Skeletal muscle tissue (tissue), 4 donors: ENCODE measurements around the gene UBE2J1. TPM values are rescaled to one million over a fixed set of nuclear protein-coding genes. Genes with fewer than 3 reads are reported as not detected.

ENCODE experiments used
- H3K27ac ChIP-seq: one replicate; pipeline ENCODE4 v1.7.0; 2013; ENCODE audit warnings: mild to moderate bottlenecking, low read depth, low read length, inconsistent platforms
- H3K27me3 ChIP-seq, 3 donors: one replicate each; pipeline ENCODE4 v1.7.0; 2013; ENCODE audit warnings: low read length in 3 of 3; ENCODE audit not compliant: control insufficient read depth in 3 of 3, insufficient read depth in 3 of 3
- H3K36me3 ChIP-seq, 3 donors: one replicate each; pipeline ENCODE4 v1.7.0; 2013; ENCODE audit warnings: low read length in 3 of 3; ENCODE audit not compliant: control insufficient read depth in 3 of 3, insufficient read depth in 3 of 3
- H3K4me1 ChIP-seq, 3 donors: one replicate each; pipeline ENCODE4 v1.7.0; 2013; ENCODE audit warnings: low read length in 3 of 3, mild to moderate bottlenecking in 3 of 3; ENCODE audit not compliant: control insufficient read depth in 3 of 3, insufficient read depth in 3 of 3
- H3K4me3 ChIP-seq, 3 donors: one replicate each; pipeline ENCODE4 v1.7.0; 2013; ENCODE audit warnings: low read length in 3 of 3
- H3K9ac ChIP-seq, 3 donors: one replicate each; pipeline ENCODE4 v1.7.0; 2013; ENCODE audit warnings: low read length in 3 of 3, mild to moderate bottlenecking in 3 of 3, moderate library complexity in 2 of 3, low read depth in 1 of 3
- H3K9me3 ChIP-seq, 3 donors: one replicate each; pipeline ENCODE4 v1.7.0; 2013; ENCODE audit warnings: low read length in 3 of 3; ENCODE audit not compliant: control insufficient read depth in 3 of 3
- total RNA-seq: library from RNA; depleted of rRNA; stranded (reverse); fragments of >200 nt; gene quantifications from one replicate; pipeline ENCODE4 v1.2.3, GENCODE V29; 2014
- donor health status: Osteomylitis.

Gene UBE2J1
- total RNA-seq, 1 donor from 2014 or later = 28.2 TPM

- H3K9ac ChIP-seq = no peak overlapping the region
- no peaks in the 10 kb centered on the region for H3K27me3 ChIP-seq
- peaks cover 28 to 57% (median 35%) of the 10 kb centered on the region in 3 donors for H3K4me1 ChIP-seq
- peak overlapping the region; percentile 52 for H3K27ac ChIP-seq
- H3K9me3 ChIP-seq = no peaks in the 10 kb centered on the region
- H3K4me3 ChIP-seq = no peak overlapping the region
- H3K36me3 ChIP-seq = peaks cover 0 to 3% (median 3%) of the 10 kb centered on the region in 3 donors
Measured at GRCh38 chr6:89386917-89387491, 34.5 kb upstream of the UBE2J1 start.

GRCh38 chr6:89385846-89386245 is 33.3 kb upstream of the UBE2J1 start:
- peaks cover 28 to 57% (median 35%) of the 10 kb centered on the region in 3 donors for H3K4me1 ChIP-seq
- no peaks in the 10 kb centered on the region for H3K9me3 ChIP-seq
- H3K27me3 ChIP-seq = no peaks in the 10 kb centered on the region
- peak overlapping the region in 2 of 3 donors; percentile 17 to 33 for H3K9ac ChIP-seq
- H3K36me3 ChIP-seq = peaks cover 0 to 3% (median 3%) of the 10 kb centered on the region in 3 donors
- H3K27ac ChIP-seq = peak overlapping the region; percentile 79
- no peak overlapping the region for H3K4me3 ChIP-seq

GRCh38 chr6:89385156-89385667 is 32.7 kb upstream of the UBE2J1 start:
- H3K9ac ChIP-seq = no peak overlapping the region
- H3K27me3 ChIP-seq = no peaks in the 10 kb centered on the region
- H3K4me3 ChIP-seq = no peak overlapping the region
- peaks cover 0 to 3% (median 3%) of the 10 kb centered on the region in 3 donors for H3K36me3 ChIP-seq
- no peaks in the 10 kb centered on the region for H3K9me3 ChIP-seq
- H3K27ac ChIP-seq = peak overlapping the region; percentile 79
- H3K4me1 ChIP-seq = peaks cover 28 to 58% (median 37%) of the 10 kb centered on the region in 3 donors

- Histone ChIP-seq H3K27me3 (no peaks in the 10 kb centered on the region), H3K27ac (no peak overlapping the region), H3K4me3 (no peak overlapping the region)
Measured at GRCh38 chr6:89381031-89381430, 28.5 kb upstream of the UBE2J1 start.

GRCh38 chr6:89379281-89379680 is 26.8 kb upstream of the UBE2J1 start:
- Histone ChIP-seq H3K4me1 (peaks cover 18 to 51% (median 34%) of the 10 kb centered on the region in 3 donors), H3K9ac (no peak overlapping the region), H3K4me3 (no peak overlapping the region), H3K9me3 (no peaks in the 10 kb centered on the region), H3K36me3 (peaks cover 0 to 9% (median 4%) of the 10 kb centered on the region in 3 donors), H3K27me3 (no peaks in the 10 kb centered on the region), H3K27ac (no peak overlapping the region)

More at GRCh38 chr6:89381031-89381430, 28.5 kb upstream of the UBE2J1 start:
- Histone ChIP-seq H3K36me3 (peaks cover 0 to 9% (median 6%) of the 10 kb centered on the region in 3 donors), H3K9me3 (no peaks in the 10 kb centered on the region), H3K9ac (no peak overlapping the region), H3K4me1 (peaks cover 23 to 59% (median 39%) of the 10 kb centered on the region in 3 donors)

- peak overlapping the region; percentile 19 for H3K27ac ChIP-seq
- no peaks in the 10 kb centered on the region for H3K9me3 ChIP-seq
- H3K9ac ChIP-seq = no peak overlapping the region
- H3K27me3 ChIP-seq = no peaks in the 10 kb centered on the region
- peaks cover 18 to 44% (median 31%) of the 10 kb centered on the region in 3 donors for H3K4me1 ChIP-seq
- H3K4me3 ChIP-seq = no peak overlapping the region
- peaks cover 0 to 9% (median 4%) of the 10 kb centered on the region in 3 donors for H3K36me3 ChIP-seq
Measured at GRCh38 chr6:89378628-89379027, 26.1 kb upstream of the UBE2J1 start.

GRCh38 chr6:89375427-89376267 is 23.1 kb upstream of the UBE2J1 start:
- H3K9me3 ChIP-seq = no peaks in the 10 kb centered on the region
- peaks cover 24 to 50% (median 36%) of the 10 kb centered on the region in 3 donors for H3K4me1 ChIP-seq
- peak overlapping the region in 2 of 3 donors; percentile 1 to 15 for H3K9ac ChIP-seq
- no peak overlapping the region for H3K4me3 ChIP-seq
- H3K27me3 ChIP-seq = no peaks in the 10 kb centered on the region
- peak overlapping the region; percentile 42 for H3K27ac ChIP-seq
- peaks cover 6 to 13% (median 7%) of the 10 kb centered on the region in 3 donors for H3K36me3 ChIP-seq

GRCh38 chr6:89372506-89372901 is 20.0 kb upstream of the UBE2J1 start:
- Histone ChIP-seq H3K9ac (no peak overlapping the region), H3K9me3 (no peaks in the 10 kb centered on the region), H3K4me1 (peaks cover 24 to 34% (median 25%) of the 10 kb centered on the region in 3 donors), H3K36me3 (peaks cover 6 to 9% (median 7%) of the 10 kb centered on the region in 3 donors), H3K4me3 (no peak overlapping the region), H3K27me3 (no peaks in the 10 kb centered on the region), H3K27ac (peak overlapping the region; percentile 32)

- peak overlapping the region; percentile 32 for H3K27ac ChIP-seq
- H3K36me3 ChIP-seq = peaks cover 2 to 7% (median 4%) of the 10 kb centered on the region in 3 donors
- H3K4me1 ChIP-seq = peaks cover 24 to 34% (median 25%) of the 10 kb centered on the region in 3 donors
- no peaks in the 10 kb centered on the region for H3K9me3 ChIP-seq
- H3K27me3 ChIP-seq = no peaks in the 10 kb centered on the region
- H3K9ac ChIP-seq = no peak overlapping the region
- H3K4me3 ChIP-seq = no peak overlapping the region
Measured at GRCh38 chr6:89371849-89372505, 19.5 kb upstream of the UBE2J1 start.
